SKM-1 (cell line): Measurements from ENCODE around the gene ULK3.

Experiments
- DNase-seq: peaks from one replicate; lab custom pipeline; 2025; ENCODE audit not compliant: unreplicated experiment; lab: John Stamatoyannopoulos, UW

The ULK3 gene

GRCh38 chr15:74869372-74869725 lies 26.4 kb upstream of the ULK3 start:
- DNase-seq, result no peak

GRCh38 chr15:74868059-74868458 lies 25.1 kb upstream of the ULK3 start:
- DNase-seq, result peak; percentile 71

DNA sequence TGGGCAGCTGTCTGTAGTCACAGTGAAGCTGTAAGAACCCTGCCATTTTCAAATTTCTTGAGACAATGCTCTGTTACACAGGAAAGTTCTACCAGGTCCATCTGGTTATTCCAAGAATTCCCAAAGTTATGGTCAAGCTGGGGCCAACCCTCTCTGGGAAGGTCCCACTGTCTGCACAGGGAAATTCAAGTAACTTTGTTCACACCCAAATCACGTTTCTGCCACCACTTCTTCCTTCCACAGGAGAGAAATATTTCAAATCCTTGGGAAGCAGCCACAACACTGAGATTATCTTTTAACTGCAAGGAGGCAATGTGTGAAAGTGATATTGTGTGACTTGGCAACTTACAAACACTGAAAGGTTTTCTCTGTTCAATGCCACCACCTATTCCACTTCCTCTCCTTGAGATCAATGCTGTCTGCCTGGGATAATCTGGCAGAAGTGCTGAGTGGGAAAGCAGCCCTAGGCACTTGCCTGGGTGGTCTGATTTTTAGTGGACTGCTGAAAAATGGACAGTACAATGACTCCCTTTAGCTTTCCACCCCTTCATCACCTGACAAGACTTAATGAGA lies 24.6 kb upstream of the ULK3 start:
- no peak for DNase-seq

DNA sequence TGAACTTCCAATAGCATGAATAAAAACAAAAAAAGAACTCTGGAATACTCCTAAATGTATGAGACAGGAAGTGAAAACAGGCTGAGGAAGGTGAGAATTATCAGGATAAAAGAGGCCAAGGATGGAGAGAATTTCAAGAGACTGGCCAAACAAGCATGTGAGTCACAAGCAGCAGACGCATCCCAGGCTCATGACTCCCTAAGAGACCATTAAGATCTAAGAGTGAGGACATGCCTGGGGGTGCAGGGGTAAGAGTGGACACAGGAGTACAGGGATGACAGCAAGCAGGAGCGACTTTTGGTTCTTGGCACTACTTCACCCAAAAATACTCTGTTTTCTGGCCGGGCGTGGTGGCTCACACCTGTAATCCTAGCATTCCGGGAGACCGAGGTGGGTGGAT lies 23.1 kb upstream of the ULK3 start:
- DNase-seq, result no peak

- DNase-seq, result no peak
Measured at GRCh38 chr15:74865316-74865715, 22.4 kb upstream of the ULK3 start.

GRCh38 chr15:74864296-74864695 lies 21.3 kb upstream of the ULK3 start:
- DNase-seq, result no peak

DNA sequence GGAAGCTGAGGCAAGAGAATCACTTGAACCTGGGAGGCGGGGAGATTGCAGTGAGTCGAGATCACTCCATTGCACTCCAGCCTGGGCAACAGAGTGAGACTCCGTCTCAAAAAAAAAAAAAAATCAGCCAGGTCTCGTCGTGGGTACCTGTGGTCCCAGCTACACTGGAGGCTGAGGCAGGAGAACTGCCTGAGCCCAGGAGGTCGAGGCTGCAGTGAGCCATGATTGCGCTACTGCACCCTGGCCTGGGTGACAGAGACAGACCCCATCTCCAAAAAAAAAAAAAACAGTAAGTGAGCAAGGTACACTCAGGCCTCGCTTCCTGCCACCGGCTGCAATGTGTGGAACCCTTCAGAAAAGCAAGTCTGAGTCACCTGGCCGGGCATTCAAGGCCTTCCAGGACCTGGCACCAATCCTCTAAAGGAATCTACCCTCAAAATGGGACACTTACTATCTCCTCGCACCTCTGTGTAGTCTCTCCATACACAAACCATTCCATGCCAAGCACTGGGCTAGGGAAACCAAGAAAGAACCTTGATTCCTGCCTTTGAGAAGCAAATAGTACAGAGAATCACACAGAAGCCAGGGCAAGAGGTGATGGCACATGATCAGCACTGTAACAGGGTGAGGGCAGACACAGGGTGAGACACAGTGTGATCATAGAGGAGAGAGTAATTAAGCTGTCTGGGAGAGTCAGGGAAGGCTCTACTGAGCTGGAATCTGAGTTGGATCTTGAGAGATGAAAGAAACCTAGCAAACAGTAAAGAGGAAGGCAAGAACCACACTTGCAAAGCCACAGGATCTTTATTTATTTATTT lies 20.5 kb upstream of the ULK3 start:
- no peak for DNase-seq

DNA sequence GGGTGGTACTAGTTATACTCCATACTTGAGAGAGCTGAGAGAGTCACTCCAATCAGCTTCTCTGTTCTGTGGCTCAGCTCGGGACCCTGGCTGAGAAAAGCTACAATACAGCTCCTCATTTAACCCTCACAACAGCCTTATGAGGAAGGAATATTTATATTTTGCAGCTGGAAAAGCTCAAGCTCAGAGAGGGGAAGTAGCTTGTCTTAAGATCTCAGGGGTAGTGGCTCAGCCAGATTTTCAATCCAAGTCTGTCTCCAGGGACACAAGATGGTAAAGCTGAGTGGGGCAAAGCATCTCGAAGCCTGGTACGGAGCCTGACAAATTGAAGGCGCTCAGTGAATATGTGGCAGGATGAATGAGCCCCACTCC lies 15.4 kb upstream of the ULK3 start:
- no peak for DNase-seq

- no peak for DNase-seq
Measured at GRCh38 chr15:74857671-74858368, 14.9 kb upstream of the ULK3 start.

DNA sequence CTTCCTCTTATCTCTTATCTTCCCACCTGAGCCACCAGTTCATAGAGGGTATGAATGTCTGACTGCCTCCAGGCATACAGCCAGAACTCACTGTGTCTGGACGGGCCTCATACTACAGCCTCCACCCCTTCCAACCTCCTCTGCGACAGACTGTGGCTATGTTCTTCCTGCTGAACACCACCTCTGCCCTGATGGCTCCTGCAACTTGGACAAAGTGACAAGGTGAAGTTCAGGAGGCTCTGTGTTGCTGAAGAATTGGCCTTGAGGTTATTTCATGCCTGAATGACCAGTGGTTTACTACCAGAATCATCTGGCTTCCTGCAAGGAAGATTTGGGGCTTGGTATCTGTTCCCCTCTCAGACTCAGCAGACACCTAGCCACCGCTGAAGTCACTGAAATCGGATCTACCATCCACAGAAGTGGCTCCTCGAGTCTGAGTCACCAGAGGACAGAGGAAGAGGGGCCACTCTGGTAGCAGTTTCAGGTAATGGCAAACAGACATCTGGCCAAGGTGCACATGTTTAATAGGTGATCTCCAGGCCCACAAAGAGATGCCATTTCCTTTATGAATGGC lies 14.2 kb upstream of the ULK3 start:
- DNase-seq, result no peak

GRCh38 chr15:74856537-74856936 lies 13.6 kb upstream of the ULK3 start:
- DNase-seq, result no peak

- DNase-seq, result no peak
Measured at GRCh38 chr15:74855857-74856256, 12.9 kb upstream of the ULK3 start.

- DNase-seq, result no peak
Measured at GRCh38 chr15:74854453-74855022, 11.6 kb upstream of the ULK3 start.

- no peak for DNase-seq
Measured at GRCh38 chr15:74851960-74852359, 9.0 kb upstream of the ULK3 start.

GRCh38 chr15:74850393-74850792 lies 7.4 kb upstream of the ULK3 start:
- no peak for DNase-seq

DNA sequence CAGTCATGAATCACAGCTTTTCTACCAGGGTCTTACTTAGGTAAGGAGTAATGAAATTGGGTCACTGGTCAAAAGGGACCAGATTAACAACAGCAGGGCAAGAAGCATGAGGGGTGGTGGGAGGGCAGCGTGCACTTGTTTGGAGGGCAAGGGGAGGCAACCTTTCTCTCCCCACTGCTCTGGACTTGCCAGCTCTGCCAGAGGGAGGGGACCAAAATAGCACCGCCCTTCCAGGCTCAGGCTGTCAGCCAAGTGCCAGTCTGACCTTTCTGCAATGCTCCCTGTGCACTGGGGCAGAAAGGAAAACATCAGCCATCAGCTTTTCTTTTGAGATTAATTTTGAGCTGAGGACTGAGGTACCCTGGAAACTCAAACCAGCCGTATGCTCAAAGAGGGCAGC lies 4.5 kb upstream of the ULK3 start:
- DNase-seq, result no peak

- DNase-seq, result no peak
Measured at GRCh38 chr15:74845581-74845980, 2.6 kb upstream of the ULK3 start.

DNA sequence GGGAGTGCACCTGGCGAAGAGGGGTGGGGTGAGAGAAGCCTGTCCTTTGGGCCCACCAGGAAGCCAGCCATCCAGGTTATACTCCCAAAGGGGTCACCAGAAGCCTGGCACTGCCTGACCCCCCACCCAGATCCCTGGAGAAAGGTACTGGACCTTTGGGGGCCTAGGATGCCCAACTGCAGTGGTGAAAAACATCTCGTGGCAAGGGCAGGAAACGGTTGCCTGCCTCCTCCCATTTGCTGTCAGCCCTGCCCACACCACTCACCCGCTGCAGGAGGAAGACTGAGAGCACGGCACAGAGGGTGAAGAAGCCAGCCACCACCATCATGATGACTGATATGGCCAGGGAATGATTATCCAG lies 2.2 kb upstream of the ULK3 start:
- no peak for DNase-seq

DNA sequence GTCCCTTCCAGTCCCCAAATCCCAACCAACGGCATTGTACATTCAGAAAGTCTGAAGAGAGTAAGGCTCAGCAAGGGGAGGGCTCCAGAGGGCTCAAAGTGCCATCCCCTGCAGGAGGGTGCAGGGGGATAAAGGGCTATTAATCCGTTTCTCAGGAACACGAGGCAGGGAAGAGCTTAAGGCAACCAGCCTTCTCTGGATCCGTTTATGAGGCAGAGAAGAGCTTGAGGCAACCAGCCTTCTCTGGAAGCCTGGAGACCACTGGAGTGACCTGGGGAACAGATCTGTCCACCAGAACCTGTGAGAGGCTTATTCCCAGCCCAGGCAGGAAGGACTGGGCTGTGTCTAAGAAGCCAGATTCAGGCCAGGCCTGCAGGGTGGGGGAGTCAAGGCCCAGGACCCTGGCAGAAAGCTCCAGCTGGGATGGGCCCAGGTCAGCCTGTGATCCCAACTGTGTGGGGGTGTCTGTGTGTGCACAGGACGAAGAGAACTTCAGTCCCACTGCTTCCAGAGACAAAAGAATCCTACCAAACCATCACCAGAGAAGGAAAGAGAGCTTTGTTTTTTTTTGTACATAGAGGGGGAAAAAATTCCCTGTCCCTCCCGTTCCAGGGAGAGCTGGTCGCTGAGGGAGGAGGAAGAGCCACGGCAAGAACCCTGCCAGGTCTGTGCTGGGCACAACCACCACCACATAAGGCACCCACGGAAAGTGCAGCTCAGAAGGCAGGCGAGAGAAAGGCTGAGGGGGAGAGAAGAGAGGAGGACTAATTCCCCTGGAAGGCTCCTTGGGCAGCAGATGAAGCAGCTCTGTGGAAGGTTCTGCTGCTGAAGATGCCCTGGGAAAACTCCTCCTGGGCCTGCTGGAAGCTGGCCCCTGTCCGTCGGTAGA lies 1.6 kb upstream of the ULK3 start:
- no peak for DNase-seq

DNA sequence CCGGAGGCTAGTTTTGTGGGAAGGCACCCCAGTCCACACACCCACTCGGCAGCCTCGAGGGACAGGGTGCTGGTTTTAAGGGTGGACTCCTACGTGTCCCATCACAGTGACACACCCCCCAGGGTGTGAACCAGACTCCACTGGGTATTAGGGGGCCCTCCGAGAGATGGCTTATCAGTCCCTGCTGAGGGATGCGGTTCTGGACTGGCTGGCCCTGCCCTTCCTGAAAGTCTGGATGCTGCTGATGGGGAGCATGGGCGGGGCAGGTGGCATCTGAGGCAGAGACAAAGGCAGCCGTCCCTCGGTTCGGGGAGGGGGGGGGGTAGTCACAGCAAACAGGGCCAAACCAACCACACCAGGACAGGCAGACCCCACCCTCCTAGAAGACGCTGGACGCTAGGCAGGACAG lies 939 bp upstream of the ULK3 start:
- DNase-seq, result no peak

- DNase-seq, result no peak
Measured at GRCh38 chr15:74843445-74843828, 481 bp upstream of the ULK3 start.
